DND-41 (cell line): ENCODE data around the gene NEURL1.

Source experiments
- EZH2 ChIP-seq: IDR thresholded peaks from 3 replicates; pipeline ENCODE4 v1.6.1; 2012; ENCODE audit warnings: borderline replicate concordance, low read depth, mild to moderate bottlenecking, moderate library complexity, low read length, inconsistent platforms; ENCODE audit not compliant: severe bottlenecking
- TF ChIP-seq, protein P1 (sequence below): IDR thresholded peaks from 2 replicates; pipeline ENCODE4 v1.5.1; 2012; ENCODE audit warnings: borderline replicate concordance, low read length, moderate library complexity, mild to moderate bottlenecking; ENCODE audit not compliant: poor library complexity, severe bottlenecking; ENCODE audit errors: extremely low read depth

DNA sequence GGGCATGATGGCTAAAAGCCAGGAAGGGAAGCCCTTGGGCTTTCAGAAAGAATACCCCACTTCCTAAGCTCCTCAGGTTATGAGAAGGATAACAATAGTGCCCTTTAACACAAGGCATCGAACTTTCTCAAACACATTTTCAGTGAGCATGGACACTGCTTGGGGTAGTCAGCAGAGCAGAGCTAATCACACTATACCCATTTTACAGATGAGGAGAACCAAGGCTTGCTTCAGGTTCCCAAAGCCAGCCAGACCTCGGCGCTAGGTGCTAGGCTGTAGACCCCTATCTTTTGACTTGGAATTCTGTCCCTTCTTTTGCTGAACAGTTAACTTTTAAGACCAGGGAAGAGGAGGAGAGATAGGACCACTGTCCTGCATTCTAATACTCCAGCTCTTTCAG lies 1.8 kb downstream of the NEURL1 start:
- TF ChIP-seq, protein P1, sequence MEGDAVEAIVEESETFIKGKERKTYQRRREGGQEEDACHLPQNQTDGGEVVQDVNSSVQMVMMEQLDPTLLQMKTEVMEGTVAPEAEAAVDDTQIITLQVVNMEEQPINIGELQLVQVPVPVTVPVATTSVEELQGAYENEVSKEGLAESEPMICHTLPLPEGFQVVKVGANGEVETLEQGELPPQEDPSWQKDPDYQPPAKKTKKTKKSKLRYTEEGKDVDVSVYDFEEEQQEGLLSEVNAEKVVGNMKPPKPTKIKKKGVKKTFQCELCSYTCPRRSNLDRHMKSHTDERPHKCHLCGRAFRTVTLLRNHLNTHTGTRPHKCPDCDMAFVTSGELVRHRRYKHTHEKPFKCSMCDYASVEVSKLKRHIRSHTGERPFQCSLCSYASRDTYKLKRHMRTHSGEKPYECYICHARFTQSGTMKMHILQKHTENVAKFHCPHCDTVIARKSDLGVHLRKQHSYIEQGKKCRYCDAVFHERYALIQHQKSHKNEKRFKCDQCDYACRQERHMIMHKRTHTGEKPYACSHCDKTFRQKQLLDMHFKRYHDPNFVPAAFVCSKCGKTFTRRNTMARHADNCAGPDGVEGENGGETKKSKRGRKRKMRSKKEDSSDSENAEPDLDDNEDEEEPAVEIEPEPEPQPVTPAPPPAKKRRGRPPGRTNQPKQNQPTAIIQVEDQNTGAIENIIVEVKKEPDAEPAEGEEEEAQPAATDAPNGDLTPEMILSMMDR, result no peak
- TF ChIP-seq EZH2, result no peak
